Left cardiac atrium (tissue), 4 donors: Measurements from ENCODE around the gene DYNC1I1. TPM values are rescaled to one million over a fixed set of nuclear protein-coding genes. Genes with fewer than 3 reads are reported as not detected.

Experiments used
- ATAC-seq, 2 donors: fragments of 200-7000 bp; cut with Tn5 transposase; one replicate each; pipeline ENCODE4 v1.9.1; 2020; ENCODE audit warnings: mild to moderate bottlenecking in 2 of 2, moderate library complexity in 2 of 2
- DNase-seq: peaks from one replicate; pipeline ENCODE4 v3.0.0-alpha.2; 2020
- intact Hi-C, 2 donors: fragments of 100-400 bp; cut with DNase I; formaldehyde crosslinking; loops; one replicate each; pipeline versions ENCODE4 v1.14.1 to v1.15.1; 2022 to 2023
- total RNA-seq, 2 donors: library from RNA; stranded (reverse); fragmentation: NEBNext Ultra II Directional; extraction: Animal tissue kit (Norgen Biotek cat#: 25700); gene quantifications; one replicate each; pipeline ENCODE4 v1.2.1, GENCODE V29; 2021
- donor health status: DM: no; HTN: yes; CAD: no.
- donor health status: DM: no; HTN: yes; CAD: no; lungs with severe emphysema.
- donor health status: DM: yes; HTN: yes; CAD: no.
- donor health status: Dilated cardiomyopathy.

The DYNC1I1 gene
- total RNA-seq, 2 donors from 2014 or later: 18.5 to 23.6 TPM

- ATAC-seq (no peak), DNase-seq (no peak)
- intact Hi-C loops: no loop called here
Measured at GRCh38 chr7:96136600-96137239, 364.4 kb downstream of the DYNC1I1 start.

GRCh38 chr7:96143495-96144259 is 371.3 kb downstream of the DYNC1I1 start:
- intact Hi-C loops: no loop called here
- ATAC-seq (no peak), DNase-seq (no peak)

GRCh38 chr7:96144260-96144526 is 371.8 kb downstream of the DYNC1I1 start:
- intact Hi-C loops: no loop called here
- ATAC-seq: no peak
- DNase-seq: no peak

Other genes starting within 250 kb of the DYNC1I1 start
- 100 to 1,000 TPM; 129 to 528 TPM for gene PDK4, start 176.0 kb upstream of the DYNC1I1 start, total RNA-seq